Astrocyte of the hippocampus (primary cell): ENCODE measurements around the gene GPR161.
"Not testable (repeated sequence)": the region's sequence is repeated elsewhere in the genome, so short reads cannot be mapped to it uniquely, and the experiment has no call there.

Source experiments
- DNase-seq: peaks from one replicate; pipeline ENCODE4 v3.0.0; 2011; ENCODE audit warnings: low read depth, low spot score

GPR161 gene

GRCh38 chr1:168136709-168137514 is at the start of gene GPR161:
Gene GPR161, minus strand, starts transcription at chr1:168136930. Its CDS starts 32,080 bp downstream, at chr1:168104850.
- peak; percentile 77 for DNase-seq

DNA sequence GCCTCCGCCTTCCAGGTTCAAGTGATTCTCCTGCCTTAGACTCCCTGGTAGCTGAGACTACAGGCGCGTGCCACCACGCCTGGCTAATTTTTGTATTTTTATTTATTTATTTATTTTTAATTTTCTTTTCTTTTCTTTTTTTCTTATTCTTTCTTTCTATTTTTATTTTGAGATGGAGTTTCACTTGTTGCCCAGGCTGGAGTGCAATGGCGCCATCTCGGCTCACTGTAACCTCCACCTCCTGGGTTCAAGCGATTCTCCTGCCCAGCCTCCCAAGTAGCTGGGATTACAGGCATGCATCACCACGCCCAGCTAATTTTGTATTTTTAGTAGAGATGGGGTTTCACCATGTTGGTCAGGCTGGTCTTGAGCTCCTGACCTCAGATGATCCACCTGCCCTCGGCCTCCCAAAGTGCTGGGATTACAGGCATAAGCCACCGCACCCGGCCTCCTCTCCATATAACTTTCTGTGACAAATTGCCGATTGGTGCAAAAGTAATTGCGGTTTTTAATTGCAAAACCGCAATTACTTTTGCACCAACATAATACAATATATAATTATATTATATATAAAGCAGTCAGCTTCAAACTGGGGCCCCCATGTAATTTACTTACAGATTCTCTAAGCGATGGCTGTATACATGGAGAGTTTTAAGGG is 44.5 kb upstream of the GPR161 start:
- DNase-seq, result not testable (repeated sequence)

GRCh38 chr1:168180148-168180524 is 43.4 kb upstream of the GPR161 start:
- DNase-seq, result no peak

- peak; percentile 30 for DNase-seq
Observed at GRCh38 chr1:168179438-168180147, 42.9 kb upstream of the GPR161 start.

- peak; percentile 99 for DNase-seq
Observed at GRCh38 chr1:168178638-168179437, 42.1 kb upstream of the GPR161 start, which contains the start of gene TIPRL. Gene TIPRL, plus strand, starts transcription at chr1:168178962. Its CDS starts 116 bp downstream, at chr1:168179078.

DNA sequence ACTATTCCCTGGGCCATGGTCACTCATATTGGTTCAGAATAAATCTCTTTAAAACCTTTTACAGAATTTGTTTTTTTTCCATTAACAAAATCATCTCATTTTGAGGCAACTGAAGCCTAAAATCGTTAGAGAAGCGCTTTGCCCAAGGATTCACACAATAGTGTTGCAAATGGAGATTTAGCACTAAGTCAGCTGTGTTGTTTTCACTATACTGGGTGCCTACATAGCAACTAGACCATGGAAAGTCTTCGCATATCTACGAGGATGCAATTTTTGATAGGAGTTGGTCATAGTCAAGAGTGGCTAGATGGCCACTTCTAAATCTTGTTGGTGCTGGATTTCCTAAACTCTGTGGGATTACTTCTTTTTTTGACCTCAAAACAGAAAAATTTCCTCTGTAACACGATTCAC is 41.5 kb upstream of the GPR161 start:
- no peak for DNase-seq

GRCh38 chr1:168172250-168172915 is 35.7 kb upstream of the GPR161 start:
- no peak for DNase-seq

GRCh38 chr1:168170564-168171508 is 34.1 kb upstream of the GPR161 start:
- DNase-seq, result no peak

GRCh38 chr1:168167806-168168205 is 31.1 kb upstream of the GPR161 start:
- no peak for DNase-seq

- no peak for DNase-seq
Observed at GRCh38 chr1:168164771-168165170, 28.0 kb upstream of the GPR161 start.

DNA sequence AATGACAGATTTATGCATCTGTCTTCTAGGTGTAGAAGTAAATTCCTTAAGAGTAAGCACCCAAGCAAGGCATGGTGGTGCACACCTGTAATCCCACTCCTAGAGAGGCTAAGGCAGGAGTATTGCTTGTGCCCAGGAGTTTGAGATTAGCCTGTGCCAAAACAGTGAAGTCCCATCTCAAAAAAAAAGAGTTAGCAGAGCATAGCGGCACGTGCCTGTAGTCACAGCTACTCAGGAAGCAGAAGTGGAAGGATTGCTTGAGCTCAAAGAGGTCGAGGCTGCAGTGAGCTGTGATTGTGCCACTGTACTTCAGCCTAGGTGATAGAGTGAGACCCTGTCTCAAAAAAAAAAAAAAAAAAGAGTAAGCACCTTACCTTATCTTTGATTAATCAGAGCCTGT is 26.9 kb upstream of the GPR161 start:
- no peak for DNase-seq

GRCh38 chr1:168161459-168161858 is 24.7 kb upstream of the GPR161 start:
- peak; percentile 29 for DNase-seq

DNA sequence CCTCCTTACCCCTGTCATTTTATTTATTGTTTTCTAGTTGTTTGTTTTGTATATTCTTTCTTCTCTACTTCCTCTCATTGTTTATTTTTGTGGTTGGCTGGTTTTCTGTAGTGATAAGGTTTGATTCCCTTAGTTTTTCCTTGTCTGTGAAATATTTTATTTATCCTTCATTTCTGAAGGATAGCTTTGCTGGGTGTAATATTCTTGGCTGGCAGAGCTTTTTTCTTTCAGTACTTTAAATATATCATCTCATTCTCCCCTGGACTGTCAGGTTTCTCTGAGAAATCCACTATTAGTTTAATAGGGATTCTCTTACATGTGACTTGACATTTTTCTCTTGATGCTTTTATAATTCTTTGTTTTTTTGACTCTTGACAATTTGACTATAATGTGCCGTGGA is 23.2 kb upstream of the GPR161 start:
- DNase-seq, result no peak

DNA sequence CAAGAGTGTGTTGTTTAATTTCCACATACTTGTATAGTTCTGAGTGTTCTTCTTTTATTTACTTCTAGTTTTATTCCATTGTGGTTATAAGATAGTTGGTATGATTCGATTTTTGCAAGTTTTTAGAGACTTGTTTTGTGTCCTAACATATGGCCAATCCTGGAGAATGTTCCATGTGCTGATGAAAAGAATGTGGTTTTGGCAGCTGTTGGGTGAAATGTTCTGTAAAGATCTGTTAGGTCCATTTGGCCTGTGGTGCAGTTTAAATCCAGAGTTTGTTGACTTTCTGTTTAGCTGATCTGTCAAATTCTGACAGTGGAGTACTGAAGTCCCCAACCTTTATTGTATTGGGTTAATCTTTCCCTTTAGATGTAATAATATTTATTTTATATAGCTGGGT is 22.5 kb upstream of the GPR161 start:
- peak; percentile 24 for DNase-seq

DNA sequence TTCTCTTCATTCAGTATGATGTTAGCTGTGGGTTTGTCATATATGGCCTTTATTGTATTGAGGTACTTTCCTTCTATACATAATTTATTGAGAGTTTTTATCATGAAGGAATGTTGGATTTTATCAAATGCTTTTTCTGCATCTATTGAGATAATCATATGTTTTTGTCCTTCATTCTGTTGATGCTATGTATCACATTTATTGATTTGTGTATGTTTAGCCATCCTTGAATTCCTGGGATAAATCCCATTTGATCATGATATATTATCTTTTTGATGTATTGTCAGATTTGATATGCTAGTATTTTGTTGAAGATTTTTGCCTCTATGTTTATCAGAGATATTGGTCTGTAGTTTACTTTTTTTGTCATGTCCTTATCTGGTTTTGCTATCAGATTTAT is 20.9 kb upstream of the GPR161 start:
- no peak for DNase-seq

DNA sequence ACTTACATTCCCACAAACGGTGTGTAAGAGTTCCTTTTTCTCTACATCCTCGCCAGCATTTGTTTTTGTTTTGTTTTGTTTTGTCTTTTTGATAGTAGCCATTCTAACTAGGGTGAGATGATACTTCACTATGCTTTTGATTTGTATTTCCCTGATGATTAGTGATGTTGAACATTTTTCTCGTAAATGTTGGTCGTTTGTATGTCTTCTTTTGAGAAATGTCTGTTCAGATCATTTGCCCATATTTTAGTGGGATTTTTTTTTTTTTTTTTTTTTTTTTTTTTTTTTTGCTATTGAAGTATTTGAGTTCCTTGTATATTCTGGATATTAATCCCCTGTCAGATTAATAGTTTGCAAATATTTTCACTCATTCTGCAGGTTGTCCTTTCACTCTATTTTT is 19.2 kb upstream of the GPR161 start:
- no peak for DNase-seq

DNA sequence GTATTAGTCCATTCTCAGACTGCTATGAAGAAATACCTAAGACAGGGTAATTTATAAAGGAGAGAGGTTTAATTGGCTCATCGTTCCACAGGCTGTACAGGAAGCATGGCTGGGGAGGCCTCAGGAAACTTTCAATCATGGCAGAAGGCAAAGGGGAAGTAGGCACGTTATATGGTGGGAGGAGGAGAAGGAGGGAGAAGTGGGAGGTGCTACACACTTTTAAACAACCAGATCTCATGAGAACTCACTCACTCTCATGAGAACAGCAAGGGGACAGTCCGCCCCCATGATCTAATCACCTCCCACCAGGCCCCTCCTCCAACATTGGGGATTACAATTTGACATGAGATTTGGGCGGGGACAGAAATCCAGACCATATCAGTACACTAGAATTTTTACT is 18.0 kb upstream of the GPR161 start:
- DNase-seq, result not testable (repeated sequence)

DNA sequence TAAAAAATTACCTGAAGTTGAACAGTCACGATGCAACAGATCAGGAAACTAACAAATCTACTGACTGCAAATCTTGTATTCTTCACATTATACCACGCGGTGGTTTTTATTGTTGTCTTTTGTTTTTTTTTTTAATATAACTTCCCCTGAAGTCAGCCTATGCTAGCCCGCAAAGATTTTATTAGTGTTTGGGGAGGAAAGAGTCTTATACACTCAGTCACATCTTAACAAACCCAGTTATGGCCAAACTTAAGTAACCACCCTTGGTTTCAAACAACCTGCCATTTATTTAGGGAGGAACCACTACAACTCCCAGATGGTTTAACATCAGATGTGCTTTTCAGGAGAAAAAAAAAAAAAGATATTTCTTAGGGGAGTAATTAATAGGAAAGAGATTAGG is 15.2 kb upstream of the GPR161 start:
- no peak for DNase-seq

- no peak for DNase-seq
Observed at GRCh38 chr1:168150283-168150682, 13.6 kb upstream of the GPR161 start.

- DNase-seq, result no peak
Observed at GRCh38 chr1:168148916-168149315, 12.2 kb upstream of the GPR161 start.
